Inflammatory macrophage treated with lipopolysaccharide for 1 hour (primary cell): ENCODE measurements around the gene UAP1L1.
A peak's percentile ranks its signal among the peaks of the same experiment; 100 is the strongest.
"Not testable (repeated sequence)": the region's sequence is repeated elsewhere in the genome, so short reads cannot be mapped to it uniquely, and the experiment has no call there.

ENCODE experiments used
- DNase-seq, 2 donors: peaks; one replicate each; pipeline ENCODE4 v3.0.0-alpha.2; 2020 to 2022

UAP1L1 gene, protein sequence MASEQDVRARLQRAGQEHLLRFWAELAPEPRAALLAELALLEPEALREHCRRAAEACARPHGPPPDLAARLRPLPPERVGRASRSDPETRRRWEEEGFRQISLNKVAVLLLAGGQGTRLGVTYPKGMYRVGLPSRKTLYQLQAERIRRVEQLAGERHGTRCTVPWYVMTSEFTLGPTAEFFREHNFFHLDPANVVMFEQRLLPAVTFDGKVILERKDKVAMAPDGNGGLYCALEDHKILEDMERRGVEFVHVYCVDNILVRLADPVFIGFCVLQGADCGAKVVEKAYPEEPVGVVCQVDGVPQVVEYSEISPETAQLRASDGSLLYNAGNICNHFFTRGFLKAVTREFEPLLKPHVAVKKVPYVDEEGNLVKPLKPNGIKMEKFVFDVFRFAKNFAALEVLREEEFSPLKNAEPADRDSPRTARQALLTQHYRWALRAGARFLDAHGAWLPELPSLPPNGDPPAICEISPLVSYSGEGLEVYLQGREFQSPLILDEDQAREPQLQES

DNA sequence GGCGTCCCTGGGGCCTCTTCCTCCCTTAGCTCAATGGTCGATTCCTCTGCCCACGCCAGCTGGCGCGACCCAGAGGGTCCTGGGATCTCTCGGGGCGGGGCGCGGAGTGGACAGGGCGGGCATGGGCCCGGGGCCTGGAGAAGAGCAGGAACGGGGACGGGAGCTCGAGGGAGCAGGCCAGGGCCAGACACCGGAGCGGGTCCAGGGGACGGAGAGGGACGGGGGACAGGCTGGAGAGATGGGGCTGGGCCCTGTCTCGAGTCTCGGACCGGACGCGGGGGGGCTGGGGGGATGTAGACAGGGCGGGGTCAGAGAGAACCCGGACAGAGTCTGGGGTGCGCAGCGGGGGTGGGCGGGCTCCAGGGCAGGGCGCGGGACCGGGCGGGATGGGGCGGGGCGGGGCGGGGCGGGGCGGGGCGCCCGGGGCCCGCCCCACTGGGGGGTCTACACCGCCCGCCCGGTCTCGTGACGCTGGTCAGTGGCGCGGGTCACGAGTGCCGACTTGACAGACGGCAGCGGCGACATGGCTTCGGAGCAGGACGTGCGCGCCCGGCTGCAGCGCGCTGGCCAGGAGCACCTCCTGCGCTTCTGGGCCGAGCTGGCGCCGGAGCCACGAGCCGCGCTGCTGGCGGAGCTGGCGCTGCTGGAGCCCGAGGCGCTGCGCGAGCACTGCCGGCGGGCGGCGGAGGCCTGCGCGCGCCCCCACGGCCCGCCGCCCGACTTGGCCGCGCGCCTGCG, at the start of gene UAP1L1:
UAP1L1 (plus strand) TSS at position 508 of the 738 bp plus-strand sequence; CDS start at position 524, 16 bp downstream.
- DNase-seq: peak; percentile 51 to 68

DNA sequence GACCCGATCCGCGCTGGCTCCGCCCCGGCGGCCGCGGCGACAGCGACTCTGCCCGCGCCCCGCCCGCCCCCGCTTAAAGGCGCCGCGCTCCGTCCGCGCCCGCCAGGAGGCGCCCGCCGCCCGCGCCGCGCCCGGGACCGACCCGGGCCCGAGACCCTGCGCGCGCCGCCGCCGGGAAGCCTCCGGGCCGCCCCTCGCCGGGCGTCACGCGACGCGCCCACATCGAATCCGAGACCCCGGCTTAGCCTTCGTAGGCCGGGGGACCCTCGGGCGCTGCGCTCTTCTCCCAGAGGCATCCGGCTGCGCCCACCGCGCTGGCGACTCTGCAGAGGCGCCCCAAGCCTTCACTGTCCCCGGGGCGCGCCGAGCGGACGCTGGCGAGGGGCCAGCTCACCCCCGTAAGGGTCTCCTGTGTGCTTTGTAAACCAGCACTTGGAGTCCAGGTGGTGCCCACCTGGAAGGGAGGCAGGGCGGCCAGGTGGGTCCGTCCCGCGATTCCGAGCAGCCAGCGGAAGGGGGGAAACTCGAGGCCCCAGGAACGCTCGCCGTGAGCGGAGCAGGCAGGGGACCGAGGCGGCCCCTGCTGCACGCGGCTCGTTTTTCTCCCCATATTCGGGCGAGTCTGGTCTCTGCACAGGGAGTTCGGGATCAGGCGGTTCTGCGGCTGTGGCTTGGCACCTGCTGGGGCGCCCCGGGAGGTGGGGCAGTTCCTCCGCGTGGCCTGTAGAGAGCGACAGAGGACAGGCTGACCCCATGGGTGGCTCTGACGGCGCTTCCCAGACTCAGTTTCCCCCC, 48.9 kb upstream of the UAP1L1 start:
- DNase-seq: peak; percentile 36 to 50

DNA sequence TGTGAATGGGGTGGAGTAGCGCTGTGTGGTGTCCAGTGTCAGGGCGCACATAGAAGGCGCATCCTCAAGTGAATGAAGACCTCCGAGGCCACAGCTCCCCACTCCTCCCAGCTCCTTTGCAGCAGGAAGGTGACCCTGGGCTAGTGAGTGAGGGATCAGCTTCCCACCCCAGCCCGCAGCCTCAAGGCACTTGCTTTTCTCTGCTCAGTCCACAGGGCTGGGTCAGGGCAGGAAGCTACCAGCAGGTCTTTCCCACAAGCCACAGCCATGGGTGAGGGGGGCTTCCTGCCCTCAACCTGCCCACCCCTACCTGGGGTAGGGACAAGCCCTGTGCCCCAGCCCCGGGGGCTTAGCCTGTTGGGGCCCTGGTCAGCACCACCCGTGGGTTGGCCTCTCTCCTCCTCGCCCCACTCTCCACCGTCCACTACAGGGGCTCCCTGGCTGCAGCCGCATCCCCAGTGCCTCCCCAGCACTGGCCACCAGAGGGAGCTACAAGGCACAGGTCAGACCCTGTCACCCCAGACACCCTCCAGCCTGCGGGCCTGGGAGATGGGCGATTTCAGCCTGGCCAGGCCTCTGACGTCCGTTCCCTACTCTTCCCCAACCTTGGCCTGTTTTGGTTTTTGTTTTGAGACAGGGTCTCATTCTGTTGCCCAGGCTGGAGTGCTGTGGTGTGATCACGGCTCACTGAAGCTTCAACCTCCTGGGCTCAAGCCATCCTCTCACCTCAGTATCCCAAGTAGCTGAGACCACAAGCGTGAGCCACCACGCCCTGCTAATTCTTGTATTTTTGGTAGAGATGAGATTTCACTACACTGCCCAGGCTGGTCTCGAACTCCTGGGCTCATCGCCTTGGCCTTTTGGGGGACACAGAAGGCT, 48.0 kb upstream of the UAP1L1 start:
- DNase-seq: peak; percentile 55 to 87

DNA sequence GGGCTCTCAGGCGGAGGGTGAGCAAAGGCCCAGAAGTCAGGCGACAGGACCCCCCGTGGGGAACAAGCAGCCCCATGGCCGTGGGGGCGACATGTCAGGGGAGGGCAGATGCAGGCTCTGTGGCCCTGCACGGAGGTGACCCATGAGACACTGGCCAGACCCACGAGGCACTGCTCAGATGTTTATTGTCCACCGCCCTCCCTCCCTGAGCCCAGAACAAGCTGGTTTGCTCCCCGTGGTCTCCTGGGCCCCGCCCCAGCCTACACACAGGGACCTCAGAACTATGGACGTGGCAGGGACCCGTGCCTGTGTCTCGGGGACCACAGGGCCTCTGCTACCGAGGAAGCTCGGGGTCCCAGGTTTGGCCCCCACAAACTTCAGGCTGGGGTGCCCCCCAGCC, 47.3 kb upstream of the UAP1L1 start:
- no peak for DNase-seq

DNA sequence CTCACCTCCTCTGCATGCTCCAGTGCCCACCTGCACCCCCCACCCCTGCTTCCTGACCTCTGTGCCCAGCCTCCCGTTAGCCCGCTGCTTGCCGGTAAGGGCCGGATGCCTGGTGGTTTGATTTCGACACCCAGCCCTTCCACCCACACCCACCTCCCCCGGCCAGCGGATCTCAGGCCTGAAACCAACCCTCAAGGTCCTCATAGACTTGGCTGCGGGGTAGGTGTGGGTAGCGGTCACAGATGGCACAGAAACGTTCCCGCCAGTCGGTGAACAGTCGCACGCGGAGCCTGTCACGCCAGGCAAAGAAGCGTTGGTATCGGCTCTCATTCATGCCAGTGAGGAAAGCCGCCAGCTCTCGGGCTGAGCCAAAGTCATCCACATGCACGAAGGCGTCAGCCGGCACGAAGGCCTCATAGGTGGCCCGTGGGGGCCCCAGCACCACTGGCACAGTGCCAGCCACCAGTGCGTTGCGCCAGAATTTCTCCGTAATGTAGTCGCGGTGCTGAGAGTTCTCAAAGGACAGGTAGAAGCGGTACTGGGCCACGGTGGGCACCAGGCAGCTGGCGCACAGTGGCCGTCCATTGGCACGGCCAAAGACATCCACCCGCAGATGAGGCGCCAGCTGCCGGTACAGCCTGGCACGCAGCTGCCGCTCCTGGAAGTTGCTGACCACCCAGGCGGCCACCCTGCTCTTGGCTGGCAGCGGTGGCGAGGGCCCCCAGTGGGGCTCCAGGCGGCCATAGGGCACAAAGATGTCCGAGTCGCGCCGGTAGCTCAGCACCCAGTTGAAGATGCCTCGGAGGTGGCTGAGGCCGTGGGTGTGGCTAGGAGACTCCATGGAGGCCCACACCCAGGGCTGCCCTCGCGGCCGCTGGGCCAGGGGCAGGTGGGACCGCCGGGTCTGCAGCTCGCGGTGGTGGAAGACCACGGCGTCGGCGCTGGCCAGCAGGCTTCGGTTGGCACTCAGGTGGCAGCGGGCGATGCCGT, 46.5 kb upstream of the UAP1L1 start:
- DNase-seq: peak; percentile 45 to 62

DNA sequence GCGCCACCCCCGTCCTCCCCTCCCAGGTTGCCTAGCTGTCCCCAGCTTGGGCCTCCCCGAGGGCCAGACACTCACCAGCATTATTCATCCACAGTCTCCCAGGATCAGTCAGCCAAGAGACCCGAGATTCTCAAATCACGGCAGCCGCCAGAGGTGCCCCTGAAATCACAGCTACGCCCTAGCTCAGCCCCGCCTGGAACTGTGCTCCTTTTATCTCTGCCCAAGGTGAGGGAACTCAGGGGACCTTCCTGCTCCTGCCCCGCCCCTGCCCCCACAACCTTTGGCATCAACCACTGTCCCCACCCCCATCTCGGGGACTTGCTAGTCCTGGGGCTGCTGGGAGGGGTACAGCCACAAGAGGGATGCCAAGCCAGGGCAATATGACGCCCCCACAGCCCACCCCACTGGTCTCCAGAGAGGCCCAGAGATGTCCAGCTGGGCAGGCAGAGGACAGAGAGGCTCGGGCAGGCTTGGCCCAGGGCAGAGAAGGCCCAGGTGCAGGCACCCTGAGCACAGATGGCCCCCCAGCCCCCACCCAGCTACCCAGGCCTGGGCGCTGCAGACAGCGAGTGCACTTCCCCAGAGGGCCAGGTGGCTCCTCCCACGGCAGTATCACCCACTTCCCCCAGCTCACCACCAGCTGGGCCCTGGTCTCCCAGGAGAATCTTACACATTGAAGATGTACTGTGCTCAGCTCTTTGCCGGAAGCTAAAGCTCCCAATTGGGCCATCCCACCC, 45.2 kb upstream of the UAP1L1 start, which contains the start of gene FUT7:
FUT7 (minus strand) TSS at position 185 of the 737 bp plus-strand sequence; CDS start at position 88, 97 bp downstream.
- no peak for DNase-seq

DNA sequence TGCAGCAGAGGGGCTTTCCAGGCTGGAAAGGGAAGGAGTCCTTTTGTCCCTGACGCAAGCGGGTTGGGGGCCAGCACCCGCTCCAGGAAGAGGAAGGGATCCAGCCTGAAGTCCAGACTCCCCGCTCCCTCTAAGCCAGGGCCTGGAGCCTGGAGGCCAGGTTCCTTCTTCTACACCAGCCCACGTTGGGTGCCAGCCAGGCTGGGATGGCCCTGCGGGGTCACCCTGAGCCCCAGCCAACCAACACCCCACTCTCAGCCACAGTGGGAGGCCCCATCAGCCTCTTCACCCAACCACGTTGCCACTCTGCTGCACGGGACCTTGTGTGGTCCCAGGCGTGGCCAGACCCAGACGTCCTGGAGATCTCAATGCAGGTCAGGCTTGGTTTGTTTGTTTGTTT, 44.5 kb upstream of the UAP1L1 start:
- peak; percentile 86 for DNase-seq

DNA sequence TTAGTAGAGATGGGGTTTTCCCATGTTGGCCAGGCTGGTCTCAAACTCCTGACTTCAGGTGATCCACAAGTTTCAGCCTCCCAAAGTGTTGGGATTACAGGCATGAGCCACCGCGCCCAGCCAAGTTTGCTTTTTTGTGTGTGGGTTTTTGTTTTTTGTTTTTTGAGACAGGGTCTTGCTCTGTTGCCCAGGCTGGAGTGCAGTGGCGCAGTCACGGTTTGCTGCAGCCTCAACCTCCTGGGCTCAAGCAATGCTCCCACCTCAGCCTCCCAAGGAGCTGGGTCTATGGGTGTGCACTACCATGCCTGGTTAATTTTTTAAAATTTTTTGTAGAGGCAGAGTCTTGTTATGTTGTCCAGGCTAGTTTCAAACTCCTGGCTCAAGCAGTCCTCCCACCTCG, 43.8 kb upstream of the UAP1L1 start:
- DNase-seq: not testable (repeated sequence)

DNA sequence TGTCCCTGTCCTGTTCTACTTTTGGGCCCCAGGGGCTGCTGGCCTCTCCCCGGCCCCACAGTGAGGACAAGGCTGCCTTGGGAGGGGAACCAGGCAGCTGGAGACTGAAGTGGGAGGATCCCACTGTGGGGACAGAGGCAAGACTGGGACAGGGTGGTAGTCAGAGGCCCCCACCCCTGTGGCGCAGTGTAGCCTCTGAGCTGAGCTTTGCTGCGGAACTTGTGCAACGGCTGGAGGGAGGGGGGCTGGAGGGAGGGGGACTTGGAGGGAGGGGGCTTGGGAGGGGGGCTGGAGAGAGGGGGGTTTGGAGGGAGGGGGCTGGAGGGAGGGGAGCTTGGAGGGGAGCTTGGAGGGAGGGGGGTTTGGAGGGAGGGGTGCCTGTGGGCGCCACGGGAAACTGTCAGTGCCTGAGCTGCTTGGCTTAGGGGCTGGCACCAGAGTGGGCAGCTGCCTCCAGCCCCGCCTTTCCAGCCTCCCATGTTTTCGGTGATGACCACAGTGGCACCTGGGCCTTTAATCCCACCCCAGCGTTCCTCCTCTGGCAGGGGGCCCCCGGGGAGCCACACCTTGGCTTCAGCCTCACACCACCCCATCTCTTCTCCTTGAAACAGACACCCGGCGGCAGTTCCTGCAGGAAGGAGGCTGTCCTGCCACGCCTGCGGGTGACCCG, 43.1 kb upstream of the UAP1L1 start:
- DNase-seq: peak in 1 of 2 donors; percentile 24

DNA sequence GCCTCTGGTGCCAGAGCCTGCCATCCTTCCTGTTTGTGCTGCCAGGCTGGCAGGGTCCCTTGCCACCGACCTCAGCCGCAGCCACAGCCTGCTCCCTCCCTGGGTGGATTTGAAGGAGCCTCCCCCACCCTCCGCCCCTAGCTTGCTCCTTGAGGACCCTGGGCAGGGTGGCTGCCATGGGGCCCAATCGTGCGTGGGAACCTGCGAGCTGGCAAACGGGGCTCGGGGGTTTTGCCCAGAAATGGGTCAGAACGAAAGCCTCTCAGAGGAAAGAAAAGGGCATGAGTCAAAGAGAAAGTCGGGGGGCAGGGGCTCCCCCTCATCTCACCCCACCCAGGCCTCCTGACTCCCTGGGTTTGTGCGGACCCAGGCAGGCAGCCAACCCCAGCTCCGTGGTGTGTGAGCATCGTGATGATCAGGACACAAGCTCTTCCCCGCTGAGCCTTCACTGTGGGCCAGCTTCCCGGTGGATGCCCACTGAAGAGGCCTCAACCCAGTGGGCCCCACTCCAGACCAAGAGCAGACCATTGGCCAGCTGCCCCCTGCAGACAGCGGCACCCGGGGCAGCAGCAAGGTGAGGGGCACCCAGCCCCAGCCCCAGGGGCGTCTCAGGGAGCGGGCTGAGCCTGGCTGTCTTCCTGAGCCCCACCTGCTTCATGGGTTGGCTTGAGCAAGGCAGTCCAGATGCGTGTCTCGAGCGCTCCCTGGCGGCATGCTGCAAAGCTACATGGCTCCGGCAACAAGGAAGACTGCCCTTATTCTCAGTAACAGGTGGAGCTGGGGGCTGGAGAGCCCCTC, 42.4 kb upstream of the UAP1L1 start:
- DNase-seq: peak; percentile 59 to 85

DNA sequence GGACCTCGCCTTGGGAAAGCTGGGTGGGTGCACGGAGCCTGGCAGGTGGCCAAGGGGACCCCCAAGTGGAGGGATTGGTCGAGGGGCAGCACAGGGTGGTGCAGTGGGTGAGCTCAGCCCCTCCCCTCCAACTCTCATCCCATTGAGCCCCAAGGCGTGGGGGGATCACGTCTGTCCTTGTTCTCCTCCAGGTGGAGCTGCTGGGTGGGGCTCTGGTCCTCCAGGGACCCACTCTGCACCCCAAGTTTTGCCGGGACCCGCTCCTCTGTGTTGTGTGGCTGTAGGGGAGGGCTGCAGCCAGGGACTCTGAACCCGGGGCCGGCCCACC, 41.8 kb upstream of the UAP1L1 start:
- DNase-seq: no peak

DNA sequence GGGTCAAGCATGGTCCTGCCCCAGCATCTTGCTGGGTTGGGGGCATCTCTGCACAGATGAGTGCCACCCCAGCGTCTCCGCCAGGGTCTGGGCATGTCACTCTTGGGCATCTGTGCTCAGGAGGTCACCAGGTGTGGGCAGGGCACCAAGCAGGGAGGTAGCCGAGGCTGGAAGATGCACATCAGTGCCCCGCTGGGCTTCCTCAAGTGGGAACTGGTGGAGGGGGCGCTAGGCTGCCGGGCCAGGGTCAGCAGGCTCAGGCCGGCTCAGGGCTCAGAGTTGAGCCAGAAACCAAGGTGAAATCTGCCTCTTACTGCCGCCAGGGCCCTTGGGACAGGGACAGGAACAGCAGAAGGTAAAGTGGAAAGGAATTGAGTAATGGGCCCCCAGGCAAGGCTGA, 41.4 kb upstream of the UAP1L1 start:
- DNase-seq: no peak

DNA sequence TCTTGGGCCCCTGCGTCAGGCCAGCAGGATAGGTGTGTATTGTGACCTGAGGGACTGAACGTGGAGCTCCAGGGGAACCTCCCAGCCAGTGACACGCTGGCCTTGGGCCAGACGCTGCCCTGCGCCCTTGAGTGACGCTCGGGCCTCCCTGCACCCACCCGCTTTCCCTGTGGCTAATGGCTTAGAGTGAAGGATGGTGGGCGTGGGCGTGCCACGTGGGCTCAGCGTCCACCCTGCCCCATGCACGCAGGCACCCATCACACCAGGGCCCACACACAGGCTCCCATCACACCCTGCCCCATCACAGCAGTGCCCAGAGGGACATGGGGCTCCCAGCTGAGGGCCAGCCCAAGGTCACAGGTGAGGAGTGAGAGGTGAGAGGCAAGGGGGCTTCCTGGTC, 40.3 kb upstream of the UAP1L1 start:
- DNase-seq: no peak

DNA sequence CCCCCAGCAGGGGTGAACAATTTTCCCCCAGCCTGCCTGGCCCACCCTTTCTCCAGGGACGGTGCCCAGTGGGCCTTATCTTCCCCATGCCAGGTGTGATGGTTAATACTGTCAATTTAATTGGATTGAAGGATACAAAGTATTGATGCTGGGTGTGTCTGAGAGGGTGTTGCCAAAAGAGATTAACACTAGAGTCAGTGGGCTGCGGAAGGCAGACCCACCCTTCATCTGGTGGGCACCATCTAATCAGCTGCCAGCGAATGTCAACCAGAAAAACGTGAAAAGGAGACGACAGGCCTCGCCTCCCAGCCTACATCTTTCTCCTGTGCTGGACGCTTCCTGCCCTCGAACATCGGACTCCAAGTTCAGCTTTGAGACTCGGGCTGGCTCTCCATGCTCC, 39.8 kb upstream of the UAP1L1 start:
- no peak for DNase-seq

DNA sequence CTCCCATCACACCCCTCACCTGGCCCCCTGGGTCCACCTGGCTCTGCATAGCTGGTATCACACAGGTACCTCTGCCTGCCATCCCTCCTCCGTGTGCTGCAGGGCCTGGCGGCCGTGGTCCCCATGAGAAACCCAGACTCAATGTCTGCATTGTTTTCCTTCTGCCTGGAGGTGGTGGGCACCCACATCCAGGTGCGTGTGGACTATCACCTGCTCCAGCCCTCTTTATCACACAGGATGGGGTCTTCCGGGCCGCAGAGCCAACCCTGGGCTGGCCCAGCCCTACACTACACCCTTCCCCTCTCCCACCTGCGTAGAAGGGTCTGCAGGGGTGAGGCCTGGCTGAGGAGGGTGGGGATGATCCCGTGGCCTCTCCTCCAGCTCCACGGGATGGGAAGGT, 38.4 kb upstream of the UAP1L1 start:
- DNase-seq: no peak

DNA sequence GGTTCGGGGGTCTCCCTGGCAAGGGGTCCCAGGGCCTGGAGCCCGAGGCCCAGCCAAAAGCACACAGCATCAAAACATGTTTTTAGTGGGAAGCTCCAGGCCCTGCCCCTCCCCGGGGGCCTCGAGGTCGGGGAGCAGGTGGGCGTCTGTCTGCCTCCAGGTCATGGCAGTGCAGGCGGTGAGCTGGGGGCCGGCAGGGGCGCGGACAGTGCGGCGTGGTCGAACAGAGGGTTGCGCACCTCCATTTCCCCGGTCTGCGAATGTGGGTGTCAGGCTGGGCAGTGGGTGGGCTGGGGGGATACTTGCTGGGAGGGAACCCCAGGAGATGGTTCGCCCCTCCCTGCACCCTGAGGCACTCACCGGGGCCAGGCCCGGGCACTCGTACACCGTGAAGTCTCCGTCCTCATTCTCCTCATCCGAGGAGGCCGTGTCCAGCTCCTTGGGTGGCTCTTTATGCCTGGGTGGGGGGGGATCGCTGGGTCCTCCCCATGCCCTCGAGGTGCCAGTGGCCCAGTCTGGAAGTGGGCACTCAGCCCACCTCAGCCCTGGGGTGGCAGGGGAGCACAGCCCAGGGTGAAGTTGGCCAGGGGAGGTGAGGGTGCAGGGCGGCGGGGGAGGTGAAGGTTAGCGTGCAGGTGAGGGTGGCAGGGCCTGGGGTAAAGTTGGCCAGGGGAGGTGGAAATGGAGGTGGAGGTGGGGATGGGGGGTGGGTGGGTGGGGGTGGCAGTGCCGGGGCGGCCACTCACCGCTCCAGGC, 37.5 kb upstream of the UAP1L1 start:
- DNase-seq: no peak

DNA sequence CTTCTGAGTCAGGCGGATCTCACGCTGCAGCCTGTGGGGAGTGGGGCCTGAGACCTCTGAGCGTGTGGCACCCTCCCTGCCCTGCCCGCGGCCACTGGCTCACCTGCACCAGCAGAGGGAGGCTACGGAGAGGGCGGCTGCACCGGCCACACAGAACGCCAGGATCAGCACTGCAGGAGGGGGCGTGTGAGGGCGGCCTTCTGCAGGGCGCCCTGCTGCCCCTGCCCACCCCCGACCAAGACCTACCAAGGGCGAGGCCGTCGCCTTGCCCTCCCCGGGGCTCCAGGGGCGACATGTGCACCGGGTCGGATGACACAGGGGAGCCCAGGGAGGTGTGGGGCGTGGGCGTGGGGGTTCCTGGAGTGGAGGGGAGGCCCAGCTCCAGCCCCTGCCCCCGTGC, 36.7 kb upstream of the UAP1L1 start:
- no peak for DNase-seq

DNA sequence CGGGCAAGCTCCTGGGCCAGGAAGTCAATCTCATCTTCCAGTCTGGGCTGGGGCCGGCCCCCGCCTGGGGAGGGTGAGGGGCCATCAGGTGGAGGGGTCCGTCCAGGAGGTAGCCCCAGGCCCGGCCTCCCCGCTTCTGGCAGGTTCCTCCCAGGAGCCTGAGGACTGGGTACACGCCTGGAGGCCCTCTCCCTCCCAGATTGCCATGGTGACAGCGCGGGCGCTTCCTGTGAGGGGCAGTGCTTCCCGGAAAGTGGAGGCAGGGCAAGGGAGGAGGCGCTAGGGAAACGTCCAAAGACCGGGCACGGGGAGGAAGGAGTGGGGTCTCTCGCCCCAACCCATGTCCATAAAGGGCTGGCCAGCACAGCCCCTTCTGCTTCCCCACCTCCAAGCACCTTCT, 36.2 kb upstream of the UAP1L1 start:
- DNase-seq: no peak
